Thoracic aorta (tissue), 2 donors: ENCODE measurements around the gene MYADML2. TPM values are rescaled to one million over a fixed set of nuclear protein-coding genes. Genes with fewer than 3 reads are reported as not detected.

Source experiments
- ATAC-seq: fragments of 150-250 bp; one replicate; pipeline ENCODE4 v1.8.0; 2017; ENCODE audit warnings: low read depth; ENCODE audit not compliant: insufficient number of reproducible peaks, low FRiP score
- DNase-seq: peaks from one replicate; pipeline ENCODE4 v3.0.0-alpha.2; 2020; ENCODE audit warnings: low spot score
- H3K27ac ChIP-seq, 2 donors: fragments of 200-600 bp; sonication (generic); 1 replicate in 1 of 2; 2 replicates in 1 of 2; pipeline ENCODE4 v1.5.1; 2016; ENCODE audit warnings: mild to moderate bottlenecking in 2 of 2, moderate library complexity in 2 of 2
- H3K27me3 ChIP-seq: fragments of 200-600 bp; sonication (generic); replicated peaks from 2 replicates; pipeline ENCODE4 v1.6.0; 2016; ENCODE audit warnings: mild to moderate bottlenecking; ENCODE audit not compliant: insufficient read depth
- H3K36me3 ChIP-seq: fragments of 200-600 bp; sonication (generic); one replicate; pipeline ENCODE4 v1.5.1; 2016
- H3K4me1 ChIP-seq, 2 donors: fragments of 200-600 bp; sonication (generic); 1 replicate in 1 of 2; 2 replicates in 1 of 2; pipeline versions ENCODE4 v1.5.1 to v1.6.0; 2016; ENCODE audit warnings: low read depth in 2 of 2, mild to moderate bottlenecking in 1 of 2; ENCODE audit not compliant: control insufficient read depth in 1 of 2
- H3K4me3 ChIP-seq: fragments of 200-600 bp; sonication (generic); 2 replicates; pipeline ENCODE4 v1.5.1; 2016; ENCODE audit warnings: mild to moderate bottlenecking
- H3K9me3 ChIP-seq: fragments of 200-600 bp; sonication (generic); 2 replicates; pipeline ENCODE4 v1.5.1; 2016
- CTCF ChIP-seq: fragments of 200-600 bp; sonication (generic); IDR thresholded peaks from one replicate; pipeline ENCODE4 v1.5.1; 2019; ENCODE audit warnings: antibody characterized with exemption
- total RNA-seq, 2 donors: library from RNA; depleted of rRNA; stranded (reverse); fragments of >200 nt; gene quantifications; one replicate each; pipeline versions ENCODE4 v1.1.0 to v1.2.3, GENCODE V29; 2016

The MYADML2 gene
- total RNA-seq, 2 donors from 2014 or later = not detected

DNA sequence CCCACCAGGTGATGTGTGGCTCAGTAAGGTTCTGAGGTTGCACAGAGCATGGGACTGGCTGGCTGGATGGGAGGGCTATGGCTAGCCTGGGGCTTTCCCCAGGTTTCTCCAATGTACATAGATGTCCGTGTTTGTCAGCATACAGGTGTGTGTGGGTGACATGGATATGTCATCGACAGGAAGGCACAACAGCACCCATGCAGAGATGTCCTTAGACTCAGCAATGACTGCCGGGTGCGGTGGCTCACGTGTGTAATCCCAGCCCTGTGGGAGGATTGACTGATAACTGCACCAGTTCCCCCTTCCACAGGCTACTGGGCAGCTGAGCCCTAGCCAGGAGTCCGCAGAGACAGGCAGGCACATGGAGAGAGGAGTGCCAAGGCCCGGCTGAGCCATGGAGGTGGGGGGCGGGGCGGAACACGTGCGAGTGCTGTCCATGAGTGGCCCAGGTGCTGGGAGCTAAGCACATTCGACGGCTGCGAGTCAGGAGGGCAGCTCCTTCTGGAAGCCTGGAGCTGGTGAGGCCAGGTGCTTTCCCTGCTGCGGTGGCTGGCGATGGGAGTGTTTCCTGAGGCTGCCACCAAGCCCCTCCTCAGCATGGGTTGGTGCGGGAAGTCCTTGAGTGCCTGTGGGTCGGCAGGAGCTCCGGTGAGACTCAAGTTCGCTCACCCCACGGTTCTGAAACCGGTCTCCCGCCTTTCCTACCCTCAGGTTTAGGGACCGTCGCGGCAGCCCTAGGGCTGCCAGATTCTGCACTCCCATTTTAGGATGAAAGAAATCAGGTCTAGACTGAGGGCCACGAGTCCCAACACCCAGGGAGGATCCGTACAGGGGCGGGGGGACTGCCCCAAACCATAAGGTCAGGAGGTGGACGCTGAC is 29.5 kb upstream of the MYADML2 start:
- no peaks in the 10 kb centered on the region for H3K36me3 ChIP-seq

GRCh38 chr17:81973432-81973831 is 26.4 kb upstream of the MYADML2 start:
- Histone ChIP-seq H3K4me1 (peaks cover 9 to 11% of the 10 kb centered on the region in 2 donors), H3K27ac (no peak overlapping the region), H3K9me3 (no peaks in the 10 kb centered on the region), H3K4me3 (no peak overlapping the region), H3K27me3 (no peaks in the 10 kb centered on the region), H3K36me3 (no peaks in the 10 kb centered on the region)
- ATAC-seq (no peak), DNase-seq (no peak)
- TF ChIP-seq CTCF = no peak

More for the DNA sequence above, 29.5 kb upstream of the MYADML2 start:
- Histone ChIP-seq H3K27ac (peak overlapping the region in 1 of 2 donors; percentile 79), H3K27me3 (no peaks in the 10 kb centered on the region), H3K9me3 (no peaks in the 10 kb centered on the region), H3K4me3 (peak overlapping the region; percentile 98), H3K4me1 (peaks cover 12 to 17% of the 10 kb centered on the region in 2 donors)
- DNase-seq (no peak), ATAC-seq (peak; percentile 26)
- no peak for TF ChIP-seq CTCF

- Histone ChIP-seq H3K9me3 (no peaks in the 10 kb centered on the region), H3K4me3 (no peak overlapping the region), H3K27me3 (no peaks in the 10 kb centered on the region), H3K4me1 (peaks cover 0 to 7% of the 10 kb centered on the region in 2 donors), H3K27ac (no peak overlapping the region), H3K36me3 (no peaks in the 10 kb centered on the region)
- TF ChIP-seq CTCF = no peak
- DNase-seq (no peak), ATAC-seq (no peak)
Measured at GRCh38 chr17:81968850-81969812, 22.1 kb upstream of the MYADML2 start.

DNA sequence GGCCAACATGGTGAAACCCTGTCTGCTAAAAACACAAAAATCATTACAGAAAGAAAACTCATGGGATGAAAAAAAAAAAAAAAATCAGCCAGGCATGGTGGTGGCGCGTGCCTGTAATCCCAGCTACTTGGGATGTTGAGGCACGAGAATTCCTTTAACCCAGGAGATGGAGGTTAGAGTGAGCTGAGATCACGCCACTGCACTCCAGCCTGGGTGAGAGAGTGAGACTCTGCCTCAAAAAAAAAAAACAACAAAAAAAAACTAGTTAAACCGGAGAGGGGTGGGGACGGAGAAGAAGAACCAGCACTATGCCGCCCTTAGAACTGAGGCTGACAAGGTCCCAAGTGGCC is 21.3 kb upstream of the MYADML2 start:
- DNase-seq = no peak
- H3K4me1 ChIP-seq = peaks cover 0 to 7% of the 10 kb centered on the region in 2 donors
- no peaks in the 10 kb centered on the region for H3K9me3 ChIP-seq
- TF ChIP-seq CTCF = no peak
- no peak overlapping the region for H3K27ac ChIP-seq
- H3K4me3 ChIP-seq = peak overlapping the region; percentile 9
- no peaks in the 10 kb centered on the region for H3K27me3 ChIP-seq
- no peak for ATAC-seq
- no peaks in the 10 kb centered on the region for H3K36me3 ChIP-seq
